K562 (cell line): ENCODE measurements around the gene FRMD5. TPM values are rescaled to one million over a fixed set of nuclear protein-coding genes. Genes with fewer than 3 reads are reported as not detected.

Source experiments
- ATAC-seq: fragments of 200-7000 bp; cut with Tn5 transposase; 3 replicates; pipeline ENCODE4 v1.9.1; 2020; ENCODE audit warnings: moderate library complexity
- BruUV-seq: library from RNA; stranded (reverse); fragments of 400-500 nt; replicated peaks from 2 replicates; lab custom pipeline; 2021; lab: Mats Ljungman, UMichigan
- CTCF ChIA-PET: fragments of 300-600 bp; formaldehyde crosslinking; extraction: SDS; loops from one replicate; lab custom pipeline; 2021; ENCODE audit warnings: low intra/inter-chr PET ratio; lab: Yijun Ruan, JAX
- POLR2A ChIA-PET: fragments of 300-600, 350-650 bp; sonication (Branson Sonifier 250); formaldehyde crosslinking; extraction: SDS; loops from one replicate; lab custom pipeline; 2021; ENCODE audit warnings: antibody characterized with exemption, inconsistent platforms; lab: Yijun Ruan, JAX
- DNase-seq, 4 experiments: peaks; one replicate each; pipeline versions ENCODE4 v3.0.0 to v3.0.0-alpha.2; 2011 to 2018; ENCODE audit warnings: low spot score in 3 of 4, mixed read lengths in 3 of 4; ENCODE audit errors: extremely low read depth in 1 of 4
- FAIRE-seq: peaks from 2 replicates; lab custom pipeline; 2011; peaks lifted over from hg19 to GRCh38; lab: Jason Lieb, UNC
- H2AFZ ChIP-seq: 2 replicates; pipeline ENCODE4 v1.6.0; 2011; ENCODE audit warnings: low read depth, low read length, control low read depth, inconsistent platforms
- H3K27ac ChIP-seq: fragments of 200-600 bp; 3 replicates; pipeline ENCODE4 v1.8.0; 2011; ENCODE audit warnings: low read depth, mild to moderate bottlenecking, control low read depth, inconsistent platforms, low read length, moderate library complexity, mixed read lengths; ENCODE audit errors: extremely low read depth
- H3K27me3 ChIP-seq, 2 experiments: fragments of 300-600 bp in 1 of 2; 2 replicates in 1 of 2; 3 replicates in 1 of 2; pipeline versions ENCODE4 v1.6.0 to v1.8.0; 2011; ENCODE audit warnings: inconsistent platforms in 2 of 2, low read length in 2 of 2, mild to moderate bottlenecking in 1 of 2, mixed read lengths in 1 of 2, moderate library complexity in 1 of 2; ENCODE audit not compliant: control insufficient read depth in 2 of 2, insufficient read depth in 2 of 2
- H3K36me3 ChIP-seq: fragments of 300-600 bp; 3 replicates; pipeline ENCODE4 v1.8.0; 2011; ENCODE audit warnings: mild to moderate bottlenecking, low read length, inconsistent platforms; ENCODE audit not compliant: control insufficient read depth, insufficient read depth
- H3K4me1 ChIP-seq, 2 experiments: fragments of 200-600 bp in 1 of 2; replicated peaks in 1 of 2; 2 replicates in 1 of 2; 3 replicates in 1 of 2; pipeline versions ENCODE4 v1.5.1 to v1.8.0; 2011; ENCODE audit warnings: inconsistent platforms in 2 of 2, low read length in 2 of 2, mild to moderate bottlenecking in 1 of 2, mixed read lengths in 1 of 2, moderate library complexity in 1 of 2; ENCODE audit not compliant: control insufficient read depth in 2 of 2, insufficient read depth in 2 of 2
- H3K4me2 ChIP-seq: 2 replicates; pipeline ENCODE4 v1.6.1; 2011; ENCODE audit warnings: low read length, control low read depth, inconsistent platforms, mixed read lengths; ENCODE audit not compliant: insufficient read depth
- H3K4me3 ChIP-seq: fragments of 200-600 bp; sonication (generic), shearing (Covaris generic); 2 replicates; pipeline ENCODE4 v1.5.1; 2016; ENCODE audit warnings: control low read depth, inconsistent platforms
- H3K79me2 ChIP-seq: fragments of 200-600 bp; 3 replicates; pipeline ENCODE4 v1.8.0; 2011; ENCODE audit warnings: low read length, inconsistent platforms; ENCODE audit not compliant: control insufficient read depth, insufficient read depth
- H3K9ac ChIP-seq, 2 experiments: 2 replicates each; pipeline versions ENCODE4 v1.6.0 to v1.6.1; 2011; ENCODE audit warnings: low read depth in 2 of 2, low read length in 2 of 2, control low read depth in 1 of 2, inconsistent platforms in 1 of 2, mild to moderate bottlenecking in 1 of 2, mixed read lengths in 1 of 2; ENCODE audit not compliant: insufficient read depth in 1 of 2
- H3K9me1 ChIP-seq: one replicate; pipeline ENCODE4 v1.6.0; 2011; ENCODE audit warnings: inconsistent platforms, mild to moderate bottlenecking, low read length, moderate library complexity; ENCODE audit not compliant: control insufficient read depth, insufficient read depth
- H3K9me3 ChIP-seq: replicated peaks from 2 replicates; pipeline ENCODE4 v1.5.1; 2011; ENCODE audit warnings: low read depth, low read length, inconsistent platforms; ENCODE audit not compliant: control insufficient read depth, insufficient read depth
- H4K20me1 ChIP-seq: replicated peaks from 2 replicates; pipeline ENCODE4 v1.6.1; 2011; ENCODE audit warnings: low read length, inconsistent platforms, mixed read lengths; ENCODE audit not compliant: control insufficient read depth, insufficient read depth
- ADNP ChIP-seq: fragments of 200-800 bp; sonication (Bioruptor generic); IDR thresholded peaks from 2 replicates; pipeline ENCODE4 v1.6.1; 2016; ENCODE audit warnings: missing genetic modification characterization, missing compliant biosample characterization
- KLF13 ChIP-seq: fragments of 450-650 bp; IDR thresholded peaks from 2 replicates; pipeline ENCODE4 v1.6.1; 2016; ENCODE audit warnings: missing genetic modification characterization, low read depth, mild to moderate bottlenecking, missing compliant biosample characterization, moderate library complexity, borderline replicate concordance
- NFIC ChIP-seq: fragments of 450-650 bp; IDR thresholded peaks from 2 replicates; pipeline ENCODE4 v1.6.1; 2017; ENCODE audit warnings: mild to moderate bottlenecking, inconsistent platforms
- ZBTB5 ChIP-seq: fragments of 450-650 bp; IDR thresholded peaks from 2 replicates; pipeline ENCODE4 v1.6.1; 2017; ENCODE audit warnings: antibody characterized with exemption
- WGBS: fragments of 100-300 bp; shearing (Covaris generic); methylation state at CpG from one replicate; pipeline ENCODE4 v1.1.6; 2016; ENCODE audit warnings: low coverage, mixed read lengths; ENCODE audit not compliant: insufficient coverage; ENCODE audit errors: missing lambda C conversion rate; 5-methylcytosine and 5-hydroxymethylcytosine counted together
- in situ Hi-C: fragments of 300-500 bp; cut with MboI; formaldehyde crosslinking; loops from 4 replicates; pipeline ENCODE4 v1.15.0; 2018; ENCODE audit warnings: inconsistent platforms, mixed read lengths
- intact Hi-C: fragments of 100-400 bp; cut with micrococcal nuclease; formaldehyde crosslinking; loops from 2 replicates; pipeline ENCODE4 v1.14.2; 2022
- polyA plus RNA-seq, 8 experiments: library from polyadenylated mRNA; depleted of rRNA in 4 of 8; stranded (reverse) in 5 of 8; unstranded in 3 of 8; fragments of >200 nt; fragmentation: Nextera tagmentation in 2 of 8; fragmentation: Illumina TruSeq in 1 of 8; extraction: Ambion mirVana in 2 of 8; extraction: Trizol in 1 of 8; gene quantifications; 2 replicates each; pipeline versions ENCODE4 v1.2.1 to v1.2.3, GENCODE V29; 2011 to 2014; ENCODE audit warnings: inconsistent platforms in 1 of 8, missing spikeins in 1 of 8
- total RNA-seq, 7 experiments: library from RNA; depleted of rRNA in 6 of 7; stranded (reverse); fragments of >200 nt in 6 of 7; fragmentation: Illumina TruSeq in 2 of 7; extraction: Trizol in 2 of 7; gene quantifications; 2 replicates each; pipeline versions ENCODE4 v1.2.1 to v1.2.3, GENCODE V29; 2011 to 2021; ENCODE audit warnings: low replicate concordance in 1 of 7

FRMD5 gene
- total and polyA plus RNA-seq, 9 of the 15 experiments (the other 6 are each of a cell fraction or from before 2014, with no cell fraction given) = 0.13 to 0.38 TPM; not detected in 7

GRCh38 chr15:43911235-43911781 is 283.8 kb downstream of the FRMD5 start:
- Histone ChIP-seq H3K36me3 (no peaks in the 10 kb centered on the region), H3K4me2 (no peak overlapping the region), H4K20me1 (no peaks in the 10 kb centered on the region), H3K9me1 (no peaks in the 10 kb centered on the region), H3K27ac (no peak overlapping the region), H3K9me3 (no peaks in the 10 kb centered on the region), H3K9ac (no peak overlapping the region), H2AFZ (no peak overlapping the region), H3K79me2 (no peaks in the 10 kb centered on the region), H3K27me3 (peaks cover 18 to 26% of the 10 kb centered on the region in 2 experiments), H3K4me3 (no peak overlapping the region), H3K4me1 (no peaks in the 10 kb centered on the region)
- ATAC-seq = no peak
- TF ChIP-seq NFIC (no peak), KLF13 (tag) (no peak), ADNP (tag) (no peak), ZBTB5 (no peak)
- CTCF ChIA-PET = no interaction called here
- no peak for DNase-seq
- 3% methylated on average over 4 of the region's 4 CpGs for WGBS
- no peak for FAIRE-seq
- POLR2A ChIA-PET = interaction anchor here (1.8 kb wide), 1 partner anchor 13 kb away, joined by 5 read pairs; no protein-coding TSS in a partner anchor
- no TSS peak for BruUV-seq
- in situ Hi-C loops (no loop called here), intact Hi-C loops (no loop called here)
